ENCODE data around the gene FIGN. TPM values are rescaled to one million over a fixed set of nuclear protein-coding genes. Genes with fewer than 3 reads are reported as not detected.

The FIGN gene
- total RNA-seq (4.5 and 6.0 TPM in 2 replicates), polyA plus RNA-seq (1.4 TPM in 2 replicates)

- no peaks in the 10 kb centered on the region for H3K9me2 ChIP-seq (replicated peaks; ENCODE audit: insufficient read depth)
- TF ChIP-seq CTCF (IDR thresholded peaks at IDR 0.05; ENCODE audit: poor library complexity), result no peak
- no peak for TF ChIP-seq EZH2 (IDR thresholded peaks at IDR 0.05; ENCODE audit: borderline replicate concordance)
- TF ChIP-seq EZH2phosphoT487 (IDR thresholded peaks at IDR 0.05; ENCODE audit: low read depth, severe bottlenecking, unreplicated experiment), result no peak
- no peaks in the 10 kb centered on the region for H3K4me1 ChIP-seq (ENCODE audit: insufficient read depth)
- H3K4me3 ChIP-seq, result peak within 1 kb of the TSS; percentile 86
- H3K79me2 ChIP-seq, result peaks cover 27% of the 10 kb centered on the region
- H3K4me2 ChIP-seq, result peak within 1 kb of the TSS; percentile 93
- no peaks in the 10 kb centered on the region for H3K9me3 ChIP-seq (ENCODE audit: low read depth)
- peak; percentile 86 for DNase-seq (ENCODE audit: low spot score)
- H3K36me3 ChIP-seq (replicated peaks; ENCODE audit: insufficient read depth, low read depth), result no peaks in the 10 kb centered on the region
- peak within 1 kb of the TSS; percentile 96 for H2AFZ ChIP-seq
- H3K27me3 ChIP-seq, result no peaks in the 10 kb centered on the region
- no peaks in the 10 kb centered on the region for H4K20me1 ChIP-seq (ENCODE audit: insufficient read depth, poor library complexity, severe bottlenecking)
- 1% methylated on average over 30 of the region's 54 CpGs for WGBS (ENCODE audit: low lambda C conversion rate, missing lambda C conversion rate)
- H3K27ac ChIP-seq, result peak within 1 kb of the TSS; percentile 86
These were observed at the start of gene FIGN for GRCh38 chr2:163735685-163736432. Gene FIGN, minus strand, starts transcription at chr2:163736008. Its CDS starts 1,081 bp downstream, at chr2:163734927.

GRCh38 chr2:163785162-163785561 is 49.4 kb upstream of the FIGN start:
- Histone ChIP-seq H3K9me2 (replicated peaks; ENCODE audit: insufficient read depth) (no peaks in the 10 kb centered on the region), H3K27ac (no peak overlapping the region), H3K79me2 (no peaks in the 10 kb centered on the region), H2AFZ (no peak overlapping the region), H3K4me3 (no peak overlapping the region), H3K36me3 (replicated peaks; ENCODE audit: insufficient read depth, low read depth) (no peaks in the 10 kb centered on the region), H3K27me3 (no peaks in the 10 kb centered on the region), H3K9me3 (ENCODE audit: low read depth) (no peaks in the 10 kb centered on the region), H3K4me2 (no peak overlapping the region), H3K4me1 (ENCODE audit: insufficient read depth) (no peaks in the 10 kb centered on the region), H4K20me1 (ENCODE audit: insufficient read depth, poor library complexity, severe bottlenecking) (no peaks in the 10 kb centered on the region)
- no peak for DNase-seq (ENCODE audit: low spot score)
- 85% methylated on average over 3 of the region's 3 CpGs for WGBS (ENCODE audit: low lambda C conversion rate, missing lambda C conversion rate)
- TF ChIP-seq EZH2phosphoT487 (IDR thresholded peaks at IDR 0.05; ENCODE audit: low read depth, severe bottlenecking, unreplicated experiment) (no peak), EZH2 (IDR thresholded peaks at IDR 0.05; ENCODE audit: borderline replicate concordance) (no peak), CTCF (IDR thresholded peaks at IDR 0.05; ENCODE audit: poor library complexity) (no peak)

GRCh38 chr2:163779970-163780597 is 44.3 kb upstream of the FIGN start:
- Histone ChIP-seq H3K27me3 (no peaks in the 10 kb centered on the region), H4K20me1 (ENCODE audit: insufficient read depth, poor library complexity, severe bottlenecking) (no peaks in the 10 kb centered on the region), H3K4me3 (no peak overlapping the region), H3K9me3 (ENCODE audit: low read depth) (no peaks in the 10 kb centered on the region), H3K36me3 (replicated peaks; ENCODE audit: insufficient read depth, low read depth) (no peaks in the 10 kb centered on the region), H3K27ac (no peak overlapping the region), H2AFZ (no peak overlapping the region), H3K4me1 (ENCODE audit: insufficient read depth) (no peaks in the 10 kb centered on the region), H3K79me2 (no peaks in the 10 kb centered on the region), H3K9me2 (replicated peaks; ENCODE audit: insufficient read depth) (no peaks in the 10 kb centered on the region), H3K4me2 (no peak overlapping the region)
- DNase-seq (ENCODE audit: low spot score), result no peak
- 75% methylated on average over 6 of the region's 6 CpGs for WGBS (ENCODE audit: low lambda C conversion rate, missing lambda C conversion rate)
- TF ChIP-seq CTCF (IDR thresholded peaks at IDR 0.05; ENCODE audit: poor library complexity), result no peak
- no peak for TF ChIP-seq EZH2phosphoT487 (IDR thresholded peaks at IDR 0.05; ENCODE audit: low read depth, severe bottlenecking, unreplicated experiment)
- no peak for TF ChIP-seq EZH2 (IDR thresholded peaks at IDR 0.05; ENCODE audit: borderline replicate concordance)

All from hepatocyte (in vitro differentiated cells).